HG03097 (cell line): ENCODE measurements around the gene PHF2.

Experiments
- ATAC-seq: cut with Tn5 transposase; IDR thresholded peaks from one replicate; pipeline ENCODE4 v1.9.1; 2021; ENCODE audit not compliant: unreplicated experiment, low FRiP score

PHF2 gene

DNA sequence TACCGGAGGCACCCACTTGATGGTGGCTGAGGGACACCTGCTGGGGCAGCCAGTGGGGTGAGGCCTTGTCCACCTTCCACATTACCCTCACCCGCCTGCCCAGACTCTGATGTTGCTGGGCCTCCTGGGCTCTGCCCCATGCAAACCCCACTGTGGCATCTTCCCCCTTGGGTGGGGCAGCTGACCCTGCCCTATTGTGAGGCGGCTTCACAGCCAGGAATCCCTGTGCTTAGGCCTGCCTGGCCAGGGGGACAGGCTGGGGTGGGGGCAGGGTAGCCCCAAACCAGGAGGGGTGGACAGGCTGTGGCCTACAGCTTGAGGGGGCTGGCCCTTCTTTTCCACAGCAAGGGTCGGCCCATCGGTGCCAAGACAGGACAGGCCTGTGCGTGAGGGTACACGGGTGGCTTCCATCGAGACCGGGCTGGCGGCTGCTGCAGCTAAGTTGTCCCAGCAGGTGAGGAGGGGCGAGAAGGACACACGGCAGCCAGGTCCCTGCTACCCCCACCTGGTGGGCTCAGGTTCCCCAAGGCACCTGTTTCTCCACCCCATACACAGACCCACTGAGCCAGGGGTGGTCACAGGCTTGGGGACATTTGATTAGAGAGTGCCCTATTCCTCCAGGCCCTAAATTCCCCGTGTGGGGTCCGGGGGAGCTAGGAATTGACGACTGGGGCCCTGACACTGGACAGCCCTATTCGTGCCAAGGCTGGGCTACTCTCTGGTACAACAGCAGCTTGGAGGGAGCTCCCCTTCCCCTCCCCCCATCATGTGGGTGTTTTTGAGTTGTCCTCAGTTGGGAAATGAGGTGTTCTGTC is 99.2 kb downstream of the PHF2 start:
- no peak for ATAC-seq

DNA sequence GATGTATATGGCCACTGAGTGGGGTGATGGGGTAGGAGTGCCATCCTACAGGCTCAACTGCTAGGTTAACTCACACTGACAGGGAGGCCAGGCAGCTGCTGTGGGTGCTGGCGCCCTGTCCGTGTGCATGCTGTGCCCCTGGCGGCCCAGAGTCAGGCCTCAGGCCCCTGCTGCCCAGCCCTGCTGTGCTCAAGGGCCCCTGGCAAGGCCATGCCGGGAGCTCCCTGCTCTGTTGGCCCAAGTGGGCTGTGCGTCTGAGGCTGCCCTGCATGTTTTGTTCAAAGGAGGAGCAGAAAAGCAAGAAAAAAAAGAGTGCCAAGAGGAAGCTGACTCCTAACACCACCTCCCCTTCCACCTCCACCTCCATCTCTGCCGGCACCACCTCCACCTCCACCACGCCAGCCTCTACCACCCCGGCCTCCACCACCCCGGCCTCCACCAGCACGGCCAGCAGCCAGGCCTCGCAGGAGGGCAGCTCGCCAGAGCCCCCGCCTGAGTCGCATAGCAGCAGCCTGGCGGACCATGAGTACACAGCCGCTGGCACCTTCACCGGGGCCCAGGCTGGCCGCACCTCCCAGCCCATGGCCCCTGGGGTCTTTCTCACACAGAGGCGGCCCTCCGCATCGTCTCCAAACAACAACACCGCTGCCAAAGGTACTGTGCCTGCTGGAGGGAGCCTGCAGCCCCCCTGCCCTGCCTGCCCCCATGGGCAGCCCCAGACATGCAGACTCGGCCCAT is 100.1 kb downstream of the PHF2 start:
- no peak for ATAC-seq

DNA sequence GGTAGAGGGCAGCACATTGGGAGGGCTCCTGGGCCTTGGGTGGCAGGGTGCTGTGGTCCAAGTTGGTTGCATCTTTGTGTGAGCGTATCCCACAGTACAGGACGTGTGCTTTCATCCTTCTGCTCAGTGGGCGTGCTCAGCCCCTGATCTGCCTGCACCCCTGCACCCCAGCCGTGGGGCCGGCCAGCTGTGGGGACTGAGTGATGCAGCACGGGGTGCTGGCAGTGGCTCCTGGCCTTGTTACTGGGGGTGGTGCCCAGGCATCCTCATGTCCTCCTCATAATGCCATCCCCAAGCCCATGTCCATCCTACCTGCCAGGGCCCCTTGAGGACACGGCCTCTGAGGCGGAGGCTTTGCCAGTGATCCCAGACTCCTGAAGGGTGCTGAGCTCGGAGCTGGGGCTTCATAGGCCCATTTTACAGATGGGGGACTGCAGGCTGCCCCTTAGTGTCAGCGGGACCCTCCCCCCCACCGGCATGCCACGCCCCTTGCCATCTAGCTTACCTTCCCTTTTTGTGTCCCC is 100.7 kb downstream of the PHF2 start:
- ATAC-seq, result no peak

DNA sequence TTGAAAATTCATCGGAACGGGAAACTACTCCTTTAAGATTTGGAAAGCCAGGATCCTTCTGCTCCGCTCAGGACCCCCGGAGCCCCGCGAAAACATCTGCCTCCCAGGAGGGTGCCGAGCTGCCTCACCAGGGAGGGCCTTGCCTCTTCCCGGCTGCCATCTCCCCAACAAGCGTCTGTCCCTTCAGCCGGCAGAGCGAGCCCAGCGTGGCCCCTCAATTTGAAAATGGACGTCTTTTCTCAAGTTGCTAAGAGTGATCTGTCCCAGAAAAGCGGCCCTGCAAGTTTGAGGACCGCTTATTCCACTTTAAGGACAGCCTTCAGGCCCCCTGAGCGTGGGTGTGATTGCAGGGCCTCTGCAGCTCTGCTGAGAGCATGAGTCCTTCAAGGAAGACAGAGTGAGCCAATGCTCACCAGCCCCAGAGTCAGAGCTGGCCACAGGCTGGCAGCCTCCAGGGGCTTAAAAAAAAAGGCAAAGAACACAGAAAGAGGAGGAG is 101.3 kb downstream of the PHF2 start:
- no peak for ATAC-seq

DNA sequence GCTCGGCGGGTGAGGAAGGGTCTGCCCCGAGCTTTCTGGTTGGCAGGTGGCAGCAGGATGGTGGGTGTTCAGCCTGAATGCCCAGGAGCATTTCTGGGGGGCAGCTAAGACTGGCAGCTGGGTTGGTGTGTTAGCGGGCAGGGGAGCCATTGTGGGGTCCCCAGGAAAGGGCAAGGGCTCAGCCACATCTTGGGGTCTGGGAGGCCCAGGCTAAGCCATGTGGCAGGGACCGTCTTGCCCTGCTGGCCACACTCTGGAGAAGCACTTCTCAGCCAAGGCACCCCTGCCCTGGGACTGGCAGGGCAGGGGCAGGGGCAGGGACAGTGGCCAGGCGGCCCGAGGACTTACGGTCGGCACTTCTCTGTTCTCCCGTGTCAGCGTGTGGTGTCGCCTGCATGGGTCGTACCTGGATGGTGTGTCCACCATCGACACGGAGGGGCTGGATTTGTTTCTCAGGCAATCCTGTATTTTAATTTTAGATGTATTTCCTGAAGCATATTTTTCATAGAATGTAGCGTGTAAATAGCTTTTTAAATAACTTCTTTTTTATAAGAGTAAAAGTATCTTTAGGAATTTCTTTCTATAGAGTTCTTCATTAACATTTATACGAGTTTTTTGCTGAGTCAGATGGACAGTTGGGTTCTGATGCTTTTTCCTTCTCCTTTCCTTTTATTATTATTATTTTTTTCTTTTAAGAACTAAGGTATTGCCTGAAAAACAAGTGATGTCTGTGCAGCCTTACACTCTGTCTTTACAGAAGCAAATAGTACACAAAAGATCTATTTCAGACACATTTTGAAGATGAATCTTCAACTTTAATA is 102.0 kb downstream of the PHF2 start:
- ATAC-seq, result no peak

DNA sequence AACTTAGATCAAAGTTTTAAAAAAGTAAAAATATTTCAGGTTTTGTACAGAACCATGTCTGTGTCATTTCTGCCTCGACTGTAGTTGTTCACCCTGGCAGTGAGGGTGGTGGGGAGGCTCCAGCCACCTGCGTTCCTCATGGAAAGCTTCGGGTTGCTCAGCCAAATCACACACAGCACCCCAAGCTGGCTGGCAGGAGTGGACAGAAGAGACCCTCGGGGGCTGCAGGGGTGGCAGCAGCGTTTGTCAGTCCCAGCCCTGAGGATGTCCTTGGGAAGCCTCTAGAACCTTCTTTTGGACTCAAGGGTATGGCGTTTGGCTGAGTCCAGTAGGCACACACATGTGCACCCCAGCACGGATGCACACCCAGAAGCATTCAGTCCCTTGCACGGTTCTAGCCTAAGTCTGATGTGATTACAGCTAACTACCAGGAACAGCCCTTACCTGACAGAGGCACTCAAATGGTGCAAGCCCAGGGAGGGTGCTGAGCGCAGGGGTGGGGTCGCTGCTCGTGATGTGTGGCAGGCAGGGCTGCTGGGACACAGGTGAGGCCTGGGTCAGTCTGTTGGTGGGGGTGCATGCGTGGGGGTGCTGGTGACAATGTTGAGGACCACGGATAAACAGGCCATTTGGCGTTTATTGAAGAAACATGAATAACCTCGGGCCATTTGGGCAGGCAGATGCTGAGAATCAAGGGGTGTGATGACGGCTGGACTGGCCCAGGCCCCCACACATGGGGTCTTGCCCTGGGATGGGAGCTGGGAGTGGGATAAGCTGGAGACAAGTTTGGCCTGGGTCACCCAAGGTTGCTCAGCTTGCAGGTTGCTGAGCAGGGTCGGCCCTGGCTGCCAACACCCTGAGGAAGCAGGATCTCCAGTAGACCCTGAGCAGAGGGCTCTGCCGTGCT is 103.4 kb downstream of the PHF2 start:
- no peak for ATAC-seq

DNA sequence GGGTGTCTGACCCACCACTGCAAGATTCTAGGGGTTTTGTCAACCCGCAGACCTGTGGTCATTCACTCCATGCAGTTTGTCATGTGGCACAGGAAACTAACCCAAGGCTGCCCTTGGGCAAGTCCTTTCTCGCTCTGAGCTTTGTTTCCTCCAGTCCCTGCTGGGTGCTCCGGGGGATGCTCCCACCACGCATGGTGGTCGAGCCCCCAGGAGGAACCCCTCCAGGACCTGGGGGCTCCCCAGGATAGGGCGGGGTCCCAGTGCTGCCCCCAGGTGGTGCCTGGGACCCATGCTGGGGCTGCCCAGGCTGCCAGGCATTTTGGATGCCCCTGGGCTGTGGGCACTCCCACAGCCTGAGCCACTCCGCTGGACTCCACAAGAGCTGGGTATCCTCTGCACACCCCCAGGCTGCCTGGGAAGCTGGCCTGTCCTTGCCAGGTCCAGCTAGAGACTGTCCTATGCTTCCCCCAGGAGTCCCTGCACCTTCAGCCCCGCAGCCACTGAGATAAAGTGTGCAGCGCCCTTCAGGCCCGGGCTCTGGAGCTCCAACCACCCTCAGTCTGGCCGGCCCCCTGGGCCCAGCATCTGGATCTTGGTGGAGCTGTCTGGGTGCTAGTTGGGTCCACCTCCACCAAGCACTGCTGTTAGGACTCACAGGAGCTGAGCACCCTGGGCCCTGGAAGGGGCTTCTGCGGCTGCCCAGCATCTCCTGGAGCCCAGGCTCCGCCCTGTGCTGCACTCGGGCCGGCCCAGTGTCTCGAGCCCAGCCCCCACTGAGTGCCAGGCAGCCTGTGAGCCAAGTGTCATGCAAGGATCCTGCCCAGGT is 104.3 kb downstream of the PHF2 start:
- no peak for ATAC-seq

DNA sequence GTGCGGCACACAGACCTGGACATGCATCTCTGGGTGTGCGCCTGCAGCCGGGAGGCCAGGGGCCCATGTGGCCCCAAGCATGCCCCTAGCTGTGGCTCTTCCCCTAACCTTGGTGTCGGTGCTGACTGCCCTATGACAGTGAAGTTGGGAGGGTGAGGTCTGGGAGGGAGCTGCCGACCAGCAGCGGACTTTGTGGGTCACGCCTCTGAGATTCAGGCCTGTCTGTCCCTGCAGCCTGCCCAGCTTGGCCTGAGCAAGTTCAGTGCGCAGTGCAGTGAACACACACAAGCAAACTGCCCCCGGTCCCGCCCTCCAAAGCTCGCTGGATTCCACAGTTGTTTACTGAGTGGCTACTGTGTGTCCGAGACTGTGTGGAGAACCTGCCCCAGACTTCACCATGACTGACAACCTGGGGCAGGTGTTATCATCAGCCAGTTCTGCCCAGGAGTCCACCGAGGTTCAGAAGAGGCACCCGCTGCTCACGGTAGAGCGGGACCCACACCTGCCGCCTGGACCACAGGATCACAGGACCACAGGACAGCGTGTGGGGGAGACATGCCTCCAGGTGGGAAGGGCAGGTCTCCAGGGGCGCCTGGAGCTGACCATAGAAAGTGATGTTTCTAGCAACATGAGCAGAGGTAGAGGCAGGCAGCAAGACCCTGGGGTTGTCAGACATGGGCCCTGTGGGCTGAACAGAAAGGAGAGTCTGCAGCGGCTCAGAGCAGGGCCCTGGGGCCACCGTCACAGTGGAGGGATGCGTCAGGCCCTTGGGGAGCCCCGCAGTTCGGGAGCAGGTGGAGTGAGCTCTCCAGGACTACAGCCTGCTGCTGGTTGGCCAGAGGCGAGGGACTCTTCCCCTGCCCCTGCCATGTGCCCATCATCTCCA is 105.1 kb downstream of the PHF2 start:
- no peak for ATAC-seq

DNA sequence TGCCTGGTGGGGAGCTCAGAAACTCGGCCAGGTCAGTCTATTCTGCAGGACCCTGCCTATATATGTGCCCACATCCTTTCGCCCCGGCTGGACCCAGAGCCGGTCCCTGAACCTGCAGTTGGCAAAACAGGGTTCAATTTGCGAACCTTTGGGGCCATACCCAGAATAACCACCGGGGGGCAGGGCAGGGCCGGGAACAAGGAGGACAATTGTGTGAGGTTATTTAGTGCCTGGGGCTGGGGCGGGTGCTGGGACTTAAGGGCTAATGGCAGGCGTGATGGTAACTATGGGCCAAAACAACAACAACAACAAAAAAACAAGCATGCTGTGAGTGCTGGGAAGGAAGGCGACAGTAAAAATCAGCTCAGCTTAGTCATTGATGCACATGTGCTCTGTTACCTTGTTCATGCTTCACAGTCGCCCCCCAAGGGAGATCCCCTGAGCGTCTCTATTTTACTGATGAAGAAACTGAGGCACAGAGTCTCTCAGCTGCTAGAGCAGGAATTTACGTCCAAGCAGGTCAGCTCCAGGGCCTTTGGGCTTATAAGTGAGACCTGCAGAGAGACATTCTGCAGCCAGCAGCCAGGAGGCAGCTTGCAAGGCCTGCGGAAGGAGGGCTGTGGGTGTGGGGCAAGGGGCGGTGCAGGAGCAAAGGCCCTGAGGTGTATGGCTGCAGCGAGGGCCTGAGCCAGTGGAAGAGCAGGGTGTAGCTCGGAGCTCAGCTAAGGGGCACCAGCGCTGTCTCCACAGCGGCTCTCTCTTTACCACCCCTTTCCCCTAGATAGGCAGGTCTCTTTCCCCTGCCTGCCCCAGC is 106.0 kb downstream of the PHF2 start:
- ATAC-seq, result no peak

DNA sequence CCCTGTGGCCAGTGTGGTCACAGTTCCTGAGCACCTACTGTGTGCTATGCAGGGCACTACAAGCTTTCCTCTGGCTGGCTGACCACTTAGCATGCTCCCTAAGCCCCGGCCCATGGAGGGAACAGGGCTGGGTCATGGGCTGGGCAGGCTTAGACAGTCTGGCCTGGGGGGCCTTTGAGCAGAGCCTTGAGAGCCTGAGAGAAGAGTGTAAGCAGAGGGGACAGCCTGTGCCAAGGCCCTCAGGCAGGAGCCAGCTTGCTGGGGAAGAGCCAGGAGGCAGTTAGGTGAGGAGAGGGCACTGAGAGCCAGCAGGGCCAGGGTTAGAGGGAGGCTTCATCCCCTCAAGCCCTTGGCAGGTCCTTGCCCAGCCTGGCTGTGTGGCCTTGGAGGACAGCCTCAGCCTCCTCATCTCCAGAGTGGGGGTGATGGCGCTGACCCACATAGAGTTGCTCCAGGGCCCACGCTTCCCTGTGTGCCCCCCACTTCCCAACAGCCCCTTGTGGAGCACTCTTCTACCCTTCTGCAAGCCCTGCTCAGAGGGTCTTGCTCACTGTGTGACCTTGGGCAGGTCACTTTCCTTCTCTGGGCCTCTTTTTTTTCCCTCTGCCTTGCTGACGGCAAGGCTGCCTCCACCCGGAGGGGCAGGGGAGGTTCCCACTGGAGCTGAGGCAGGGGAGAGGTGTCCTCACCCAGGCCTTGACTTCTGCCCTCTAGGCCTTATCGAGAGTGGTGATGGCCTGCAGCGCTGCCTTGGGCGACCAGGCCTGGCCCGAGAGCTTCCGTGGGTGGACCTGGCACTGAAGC is 107.1 kb downstream of the PHF2 start:
- ATAC-seq, result no peak

DNA sequence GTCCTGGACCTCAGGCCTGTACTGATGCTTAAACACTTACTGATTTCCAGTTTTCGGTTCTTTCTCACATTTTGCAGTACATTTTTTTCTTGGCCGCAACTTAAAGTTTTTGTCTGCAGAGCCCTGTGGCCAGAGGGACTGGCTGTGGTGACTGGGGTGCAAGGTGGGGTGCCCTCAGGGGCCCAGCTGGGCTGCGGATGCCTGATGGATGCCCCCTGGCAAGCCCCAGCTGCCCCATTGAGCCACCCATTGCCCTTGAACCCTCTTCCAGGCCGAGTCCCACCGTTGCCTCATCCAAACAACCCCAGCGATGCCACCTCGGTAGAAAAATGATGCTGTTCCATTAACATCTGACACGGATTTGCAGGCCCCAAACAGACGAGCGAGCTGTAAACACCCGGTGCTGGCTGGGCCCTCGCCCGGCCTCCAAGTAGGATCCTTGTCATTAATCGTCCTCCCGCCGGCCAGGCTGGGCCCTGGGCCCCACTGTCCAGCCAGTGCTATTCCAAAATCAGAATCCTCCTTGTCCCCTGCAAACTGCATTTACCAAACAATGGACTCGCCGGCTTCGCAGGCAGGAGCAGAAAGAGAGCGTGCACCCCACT is 107.9 kb downstream of the PHF2 start:
- no peak for ATAC-seq

DNA sequence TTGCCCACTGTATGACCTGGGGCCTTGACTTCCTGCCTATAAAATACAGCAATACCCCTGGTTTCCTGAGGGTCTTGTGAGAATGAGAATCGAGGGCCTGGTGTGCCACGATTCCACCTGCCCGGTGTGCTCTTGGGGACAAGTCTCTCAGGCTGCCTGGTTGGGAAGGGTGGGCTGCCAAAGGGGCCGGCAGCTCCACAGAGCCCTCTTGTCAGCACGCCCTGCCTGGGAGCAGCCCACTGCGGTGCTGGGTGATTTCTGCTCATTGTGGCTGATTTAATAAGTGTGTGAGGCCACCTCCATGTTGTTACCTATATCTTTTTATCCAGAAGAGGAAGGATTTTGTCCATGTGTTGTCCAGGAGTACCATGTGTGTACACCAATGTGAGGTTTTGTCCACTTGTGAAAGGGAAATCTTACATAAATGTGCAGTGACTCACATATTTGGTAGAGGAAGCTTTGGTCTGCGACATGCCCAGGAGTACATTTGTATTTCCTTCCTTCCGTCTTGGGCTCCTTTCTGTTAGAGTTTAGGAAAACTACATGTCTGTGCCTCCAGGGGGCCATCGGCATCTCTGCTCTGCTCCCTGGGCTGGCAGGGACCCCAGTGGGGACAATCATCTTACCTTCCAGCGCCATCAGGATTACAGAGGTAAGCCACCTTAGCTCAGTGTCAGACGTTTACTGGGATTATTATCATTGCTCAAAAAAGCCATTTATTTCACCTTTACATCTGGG is 108.6 kb downstream of the PHF2 start:
- no peak for ATAC-seq

DNA sequence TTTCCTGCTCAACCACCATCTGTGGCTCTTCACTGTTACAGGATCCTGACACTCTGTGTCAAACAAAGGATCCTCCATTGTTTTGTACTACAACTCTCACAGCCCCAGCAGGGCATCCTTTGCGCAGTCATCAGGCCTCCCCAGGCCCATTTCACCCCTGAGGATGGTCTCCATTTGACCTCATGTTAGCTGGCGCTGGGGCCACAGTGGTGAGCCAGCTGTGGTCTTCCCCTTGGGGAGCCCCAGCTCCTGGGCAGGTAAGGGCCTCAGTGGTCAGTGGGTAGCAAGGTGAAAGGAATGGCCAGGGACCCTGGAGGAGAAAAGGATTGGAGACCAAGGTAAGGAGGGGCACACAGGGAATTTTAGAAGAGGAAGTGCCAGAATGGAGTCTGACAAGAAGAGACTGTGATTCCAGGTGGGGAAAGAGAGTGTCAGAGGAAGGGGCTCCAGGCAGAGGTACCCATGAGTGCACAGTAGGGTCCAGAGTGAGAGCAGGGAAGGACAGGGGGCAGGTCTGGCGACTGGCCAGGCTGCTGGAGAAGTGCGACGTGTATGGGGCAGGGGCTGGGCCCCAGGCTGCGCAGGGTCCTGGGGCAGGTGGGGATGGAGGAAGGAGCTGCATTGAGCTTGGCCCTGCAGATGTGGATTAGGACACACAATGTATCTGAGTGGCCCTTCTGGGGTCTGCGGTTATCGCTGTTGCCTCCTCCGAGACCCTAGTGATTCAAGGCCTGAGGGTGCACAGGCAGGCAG is 109.9 kb downstream of the PHF2 start:
- no peak for ATAC-seq

DNA sequence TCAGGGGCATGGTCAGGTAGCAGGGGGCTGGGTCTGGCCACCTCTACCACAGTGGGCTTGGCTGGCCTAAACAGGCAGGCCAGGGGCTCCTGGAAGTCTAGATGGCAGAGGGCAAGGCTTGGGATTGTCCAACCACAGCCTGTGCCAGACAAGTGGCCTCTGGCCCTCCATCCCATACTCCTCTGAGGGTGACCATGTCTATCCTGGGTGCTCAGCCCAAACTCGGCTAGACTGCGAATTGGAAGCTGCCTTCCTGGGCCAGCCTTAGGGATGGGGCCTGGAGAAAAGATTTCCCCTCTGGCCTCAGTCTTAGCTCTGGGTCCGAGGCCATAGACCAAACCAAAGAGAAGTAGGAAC is 110.5 kb downstream of the PHF2 start:
- no peak for ATAC-seq

DNA sequence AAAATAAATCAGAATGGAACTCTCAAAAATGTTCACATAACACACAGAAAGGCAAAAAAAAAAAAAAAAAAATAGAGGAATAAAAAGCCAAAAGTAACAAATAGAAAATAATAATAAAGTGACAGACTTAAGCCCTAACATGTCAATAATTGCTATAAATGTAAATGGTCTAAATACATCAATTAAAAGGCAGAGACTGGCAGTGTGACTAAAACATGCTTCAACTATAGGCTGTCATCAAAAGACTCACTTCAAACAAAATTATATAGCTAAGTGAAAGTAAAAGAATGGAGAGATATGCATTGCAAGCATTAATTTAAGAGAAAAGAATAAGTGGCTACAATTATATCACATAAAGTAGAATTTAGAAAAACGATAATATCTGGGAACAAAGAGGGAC is 114.2 kb downstream of the PHF2 start:
- no peak for ATAC-seq
